Measurements from ENCODE around the gene NF1.
"Not testable (repeated sequence)": the region's sequence is repeated elsewhere in the genome, so short reads cannot be mapped to it uniquely, and the experiment has no call there.

The NF1 gene

GRCh38 chr17:31176143-31176542, 81.4 kb downstream of the NF1 start:
- not testable (repeated sequence) for DNase-seq (ENCODE audit: low read depth in 2 of 2, low spot score in 1 of 2)

GRCh38 chr17:31178951-31179350, 84.2 kb downstream of the NF1 start:
- DNase-seq (ENCODE audit: low read depth in 2 of 2, low spot score in 1 of 2) = not testable (repeated sequence)

GRCh38 chr17:31195305-31195704, 100.5 kb downstream of the NF1 start:
- no peak for DNase-seq (ENCODE audit: low read depth in 2 of 2, low spot score in 1 of 2)

GRCh38 chr17:31198026-31198425, 103.2 kb downstream of the NF1 start:
- no peak for DNase-seq (ENCODE audit: low read depth in 2 of 2, low spot score in 1 of 2)

GRCh38 chr17:31198666-31199065, 103.9 kb downstream of the NF1 start:
- not testable (repeated sequence) for DNase-seq (ENCODE audit: low read depth in 2 of 2, low spot score in 1 of 2)

- no peak for DNase-seq (ENCODE audit: low read depth in 2 of 2, low spot score in 1 of 2)
These were observed 105.5 kb downstream of the NF1 start for GRCh38 chr17:31200287-31200686.

- DNase-seq (ENCODE audit: low read depth in 2 of 2, low spot score in 1 of 2) = no peak
These were observed 108.2 kb downstream of the NF1 start for GRCh38 chr17:31202968-31203367.

GRCh38 chr17:31211352-31212012, 116.7 kb downstream of the NF1 start:
- no peak for DNase-seq (ENCODE audit: low read depth in 2 of 2, low spot score in 1 of 2)

GRCh38 chr17:31216031-31216751, 121.4 kb downstream of the NF1 start:
- DNase-seq (ENCODE audit: low read depth in 2 of 2, low spot score in 1 of 2) = no peak

- no peak for DNase-seq (ENCODE audit: low read depth in 2 of 2, low spot score in 1 of 2)
These were observed 129.6 kb downstream of the NF1 start for GRCh38 chr17:31224366-31224765.

GRCh38 chr17:31225831-31226230, 131.1 kb downstream of the NF1 start:
- no peak for DNase-seq (ENCODE audit: low read depth in 2 of 2, low spot score in 1 of 2)

- no peak for DNase-seq (ENCODE audit: low read depth in 2 of 2, low spot score in 1 of 2)
These were observed 131.6 kb downstream of the NF1 start for GRCh38 chr17:31226373-31226772.

GRCh38 chr17:31226950-31227349, 132.2 kb downstream of the NF1 start:
- DNase-seq (ENCODE audit: low read depth in 2 of 2, low spot score in 1 of 2) = no peak

- DNase-seq (ENCODE audit: low read depth in 2 of 2, low spot score in 1 of 2) = no peak
These were observed 137.1 kb downstream of the NF1 start for GRCh38 chr17:31231852-31232251.

- no peak for DNase-seq (ENCODE audit: low read depth in 2 of 2, low spot score in 1 of 2)
These were observed 140.3 kb downstream of the NF1 start for GRCh38 chr17:31235110-31235509.

GRCh38 chr17:31236137-31236536, 141.4 kb downstream of the NF1 start:
- DNase-seq (ENCODE audit: low read depth in 2 of 2, low spot score in 1 of 2) = no peak

GRCh38 chr17:31236712-31237111, 141.9 kb downstream of the NF1 start:
- no peak for DNase-seq (ENCODE audit: low read depth in 2 of 2, low spot score in 1 of 2)

GRCh38 chr17:31241116-31241515, 146.3 kb downstream of the NF1 start:
- no peak for DNase-seq (ENCODE audit: low read depth in 2 of 2, low spot score in 1 of 2)

GRCh38 chr17:31248986-31249834, 154.4 kb downstream of the NF1 start:
- no peak for DNase-seq (ENCODE audit: low read depth in 2 of 2, low spot score in 1 of 2)

GRCh38 chr17:31249835-31250141, 155.0 kb downstream of the NF1 start:
- DNase-seq (ENCODE audit: low read depth in 2 of 2, low spot score in 1 of 2) = no peak

GRCh38 chr17:31250229-31250628, 155.5 kb downstream of the NF1 start:
- DNase-seq (ENCODE audit: low read depth in 2 of 2, low spot score in 1 of 2) = no peak

All from stimulated activated CD8-positive, alpha-beta memory T cell treated with anti-CD3 and anti-CD28 coated beads, Interleukin-4, amount 100 ng/mL, for 1 hour (primary cell).